HepG2 (cell line): ENCODE measurements around the gene PMM2. TPM values are rescaled to one million over a fixed set of nuclear protein-coding genes. Genes with fewer than 3 reads are reported as not detected.
A peak's percentile ranks its signal among the peaks of the same experiment; 100 is the strongest.

Source experiments
- EEA1 ChIP-seq: sonication (generic); formaldehyde crosslinking; IDR thresholded peaks from 2 replicates; pipeline ENCODE4 v1.5.1; 2020; ENCODE audit warnings: mild to moderate bottlenecking, missing genetic modification reagents, borderline replicate concordance
- RXRB ChIP-seq: IDR thresholded peaks from 2 replicates; pipeline ENCODE4 v1.6.1; 2016; ENCODE audit warnings: borderline replicate concordance, missing genetic modification reagents, missing compliant biosample characterization
- SRF ChIP-seq: IDR thresholded peaks from 2 replicates; pipeline ENCODE4 v1.6.1; 2011; ENCODE audit warnings: mild to moderate bottlenecking, low read depth, low read length, moderate library complexity
- TCF12 ChIP-seq, 2 experiments: fragments of 450-650 bp in 1 of 2; sonication (generic) in 1 of 2; formaldehyde crosslinking in 1 of 2; IDR thresholded peaks; 2 replicates each; pipeline versions ENCODE4 v1.6.1 to v1.8.0; 2017 to 2022; ENCODE audit warnings: antibody characterized with exemption in 1 of 2, mild to moderate bottlenecking in 1 of 2, missing genetic modification reagents in 1 of 2, moderate library complexity in 1 of 2
- ZFP90 ChIP-seq: sonication (generic); formaldehyde crosslinking; IDR thresholded peaks from 2 replicates; pipeline ENCODE4 v1.8.0; 2022; ENCODE audit warnings: missing genetic modification reagents, mild to moderate bottlenecking, inconsistent platforms, borderline replicate concordance
- ZNF34 ChIP-seq: sonication (generic); formaldehyde crosslinking; IDR thresholded peaks from 2 replicates; pipeline ENCODE4 v1.4.0; 2020; ENCODE audit warnings: mild to moderate bottlenecking, missing genetic modification reagents, borderline replicate concordance
- ZNF431 ChIP-seq: sonication (generic); formaldehyde crosslinking; IDR thresholded peaks from 2 replicates; pipeline ENCODE4 v1.9.0; 2022; ENCODE audit warnings: missing genetic modification reagents, low read depth, mild to moderate bottlenecking, borderline replicate concordance
- ZNF446 ChIP-seq: sonication (generic); formaldehyde crosslinking; IDR thresholded peaks from 2 replicates; pipeline ENCODE4 v1.5.0; 2020; ENCODE audit warnings: mild to moderate bottlenecking, missing genetic modification reagents
- polyA plus RNA-seq, 8 experiments: library from polyadenylated mRNA; depleted of rRNA in 3 of 8; stranded (reverse) in 7 of 8; unstranded in 1 of 8; fragments of >200 nt; fragmentation: Illumina TruSeq in 4 of 8; extraction: Trizol in 4 of 8; gene quantifications; 2 replicates each; pipeline versions ENCODE4 v1.2.1 to v1.2.3, GENCODE V29; 2011 to 2016; ENCODE audit warnings: low read depth in 4 of 8, missing spikeins in 1 of 8, mixed read lengths in 1 of 8; ENCODE audit not compliant: insufficient read depth in 1 of 8
- total RNA-seq, 5 experiments: library from RNA; depleted of rRNA; stranded (reverse); fragments of >200 nt; fragmentation: Illumina TruSeq; extraction: Trizol; gene quantifications; 2 replicates each; pipeline ENCODE4 v1.2.3, GENCODE V29; 2016; ENCODE audit warnings: low read depth in 1 of 5
- TF ChIP-seq, protein P1 (sequence below): sonication (generic); formaldehyde crosslinking; IDR thresholded peaks from 2 replicates; pipeline ENCODE4 v1.5.1; 2020; ENCODE audit warnings: missing genetic modification reagents, mild to moderate bottlenecking, borderline replicate concordance
- TF ChIP-seq, protein P2 (sequence below): sonication (generic); formaldehyde crosslinking; conservative IDR thresholded peaks from 2 replicates; pipeline ENCODE4 v1.4.0; 2020; ENCODE audit warnings: missing genetic modification reagents
- TF ChIP-seq, protein P3 (sequence below): sonication (generic); formaldehyde crosslinking; IDR thresholded peaks from 2 replicates; pipeline ENCODE4 v1.4.0; 2020; ENCODE audit warnings: missing genetic modification reagents
- TF ChIP-seq, protein P4 (sequence below): sonication (generic); formaldehyde crosslinking; IDR thresholded peaks from 2 replicates; pipeline ENCODE4 v1.9.0; 2021; ENCODE audit warnings: mild to moderate bottlenecking, missing genetic modification reagents
- TF ChIP-seq, protein P5 (sequence below): sonication (generic); formaldehyde crosslinking; IDR thresholded peaks from 2 replicates; pipeline ENCODE4 v1.5.0; 2020; ENCODE audit warnings: mild to moderate bottlenecking, missing genetic modification reagents

The PMM2 gene
- total and polyA plus RNA-seq, 2 of the 13 experiments (the other 11 are each of a cell fraction or from before 2014, with no cell fraction given), result 52.2 to 93.7 TPM

DNA sequence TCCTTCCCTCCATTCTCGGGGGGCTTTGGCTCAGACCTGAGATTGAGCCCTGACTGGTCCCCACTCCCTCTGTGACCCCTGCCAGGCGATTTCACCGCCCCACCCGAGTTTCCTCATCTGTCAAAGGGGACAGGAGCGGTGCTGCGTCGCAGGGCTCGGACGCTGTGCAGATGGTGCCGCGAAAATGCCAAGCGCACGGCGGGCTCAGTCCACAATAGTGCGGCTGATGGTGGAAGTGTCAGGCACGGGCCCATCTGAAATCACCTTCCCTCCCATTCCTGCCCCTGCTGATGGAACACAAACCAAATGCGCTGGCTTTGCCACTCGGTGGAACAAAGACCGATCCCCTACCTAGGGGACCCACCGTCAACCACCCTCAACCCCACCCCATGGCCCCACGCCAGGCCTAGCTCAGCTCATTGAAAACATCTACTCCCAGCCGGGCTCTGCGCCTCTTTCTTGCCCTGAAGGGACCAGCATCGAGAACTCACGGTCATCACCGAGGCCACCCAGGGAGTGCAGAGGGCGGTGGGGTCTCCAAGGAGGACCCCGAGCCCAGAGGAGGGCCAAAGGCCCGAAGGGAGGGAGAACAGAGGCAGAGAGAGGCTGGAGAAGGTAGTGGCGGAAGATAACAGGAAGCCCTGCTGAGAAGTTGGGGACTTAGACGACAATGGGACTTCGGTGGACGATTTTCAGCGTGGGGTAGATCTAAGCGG lies 69.7 kb downstream of the PMM2 start (continued):
- TF ChIP-seq, protein P1, sequence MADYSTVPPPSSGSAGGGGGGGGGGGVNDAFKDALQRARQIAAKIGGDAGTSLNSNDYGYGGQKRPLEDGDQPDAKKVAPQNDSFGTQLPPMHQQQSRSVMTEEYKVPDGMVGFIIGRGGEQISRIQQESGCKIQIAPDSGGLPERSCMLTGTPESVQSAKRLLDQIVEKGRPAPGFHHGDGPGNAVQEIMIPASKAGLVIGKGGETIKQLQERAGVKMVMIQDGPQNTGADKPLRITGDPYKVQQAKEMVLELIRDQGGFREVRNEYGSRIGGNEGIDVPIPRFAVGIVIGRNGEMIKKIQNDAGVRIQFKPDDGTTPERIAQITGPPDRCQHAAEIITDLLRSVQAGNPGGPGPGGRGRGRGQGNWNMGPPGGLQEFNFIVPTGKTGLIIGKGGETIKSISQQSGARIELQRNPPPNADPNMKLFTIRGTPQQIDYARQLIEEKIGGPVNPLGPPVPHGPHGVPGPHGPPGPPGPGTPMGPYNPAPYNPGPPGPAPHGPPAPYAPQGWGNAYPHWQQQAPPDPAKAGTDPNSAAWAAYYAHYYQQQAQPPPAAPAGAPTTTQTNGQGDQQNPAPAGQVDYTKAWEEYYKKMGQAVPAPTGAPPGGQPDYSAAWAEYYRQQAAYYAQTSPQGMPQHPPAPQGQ, result peak; percentile 61; the same call in 1 of the 2 replicates
- TF ChIP-seq ZNF446 (CRISPR knock-in tag) (no peak; the same call in 1 of the 2 replicates), ZFP90 (CRISPR knock-in tag) (no peak; the same call in 1 of the 2 replicates), ZNF431 (CRISPR knock-in tag) (0 out of 2 replicates have a peak, but pooled peaks have one; percentile 70), EEA1 (CRISPR knock-in tag) (no peak), ZNF34 (CRISPR knock-in tag) (peak; percentile 93; the same call in 1 of the 2 replicates), SRF (no peak), TCF12 (IDR thresholded peaks at IDR 0.05) (no peak), TCF12 (CRISPR knock-in tag; IDR thresholded peaks at IDR 0.05) (no peak), RXRB (CRISPR knock-in tag) (no peak)
- TF ChIP-seq, protein P2, sequence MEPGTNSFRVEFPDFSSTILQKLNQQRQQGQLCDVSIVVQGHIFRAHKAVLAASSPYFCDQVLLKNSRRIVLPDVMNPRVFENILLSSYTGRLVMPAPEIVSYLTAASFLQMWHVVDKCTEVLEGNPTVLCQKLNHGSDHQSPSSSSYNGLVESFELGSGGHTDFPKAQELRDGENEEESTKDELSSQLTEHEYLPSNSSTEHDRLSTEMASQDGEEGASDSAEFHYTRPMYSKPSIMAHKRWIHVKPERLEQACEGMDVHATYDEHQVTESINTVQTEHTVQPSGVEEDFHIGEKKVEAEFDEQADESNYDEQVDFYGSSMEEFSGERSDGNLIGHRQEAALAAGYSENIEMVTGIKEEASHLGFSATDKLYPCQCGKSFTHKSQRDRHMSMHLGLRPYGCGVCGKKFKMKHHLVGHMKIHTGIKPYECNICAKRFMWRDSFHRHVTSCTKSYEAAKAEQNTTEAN (CRISPR knock-in tag), result no peak
- TF ChIP-seq, protein P3, sequence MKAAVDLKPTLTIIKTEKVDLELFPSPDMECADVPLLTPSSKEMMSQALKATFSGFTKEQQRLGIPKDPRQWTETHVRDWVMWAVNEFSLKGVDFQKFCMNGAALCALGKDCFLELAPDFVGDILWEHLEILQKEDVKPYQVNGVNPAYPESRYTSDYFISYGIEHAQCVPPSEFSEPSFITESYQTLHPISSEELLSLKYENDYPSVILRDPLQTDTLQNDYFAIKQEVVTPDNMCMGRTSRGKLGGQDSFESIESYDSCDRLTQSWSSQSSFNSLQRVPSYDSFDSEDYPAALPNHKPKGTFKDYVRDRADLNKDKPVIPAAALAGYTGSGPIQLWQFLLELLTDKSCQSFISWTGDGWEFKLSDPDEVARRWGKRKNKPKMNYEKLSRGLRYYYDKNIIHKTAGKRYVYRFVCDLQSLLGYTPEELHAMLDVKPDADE (CRISPR knock-in tag), result no peak
- TF ChIP-seq, protein P4, sequence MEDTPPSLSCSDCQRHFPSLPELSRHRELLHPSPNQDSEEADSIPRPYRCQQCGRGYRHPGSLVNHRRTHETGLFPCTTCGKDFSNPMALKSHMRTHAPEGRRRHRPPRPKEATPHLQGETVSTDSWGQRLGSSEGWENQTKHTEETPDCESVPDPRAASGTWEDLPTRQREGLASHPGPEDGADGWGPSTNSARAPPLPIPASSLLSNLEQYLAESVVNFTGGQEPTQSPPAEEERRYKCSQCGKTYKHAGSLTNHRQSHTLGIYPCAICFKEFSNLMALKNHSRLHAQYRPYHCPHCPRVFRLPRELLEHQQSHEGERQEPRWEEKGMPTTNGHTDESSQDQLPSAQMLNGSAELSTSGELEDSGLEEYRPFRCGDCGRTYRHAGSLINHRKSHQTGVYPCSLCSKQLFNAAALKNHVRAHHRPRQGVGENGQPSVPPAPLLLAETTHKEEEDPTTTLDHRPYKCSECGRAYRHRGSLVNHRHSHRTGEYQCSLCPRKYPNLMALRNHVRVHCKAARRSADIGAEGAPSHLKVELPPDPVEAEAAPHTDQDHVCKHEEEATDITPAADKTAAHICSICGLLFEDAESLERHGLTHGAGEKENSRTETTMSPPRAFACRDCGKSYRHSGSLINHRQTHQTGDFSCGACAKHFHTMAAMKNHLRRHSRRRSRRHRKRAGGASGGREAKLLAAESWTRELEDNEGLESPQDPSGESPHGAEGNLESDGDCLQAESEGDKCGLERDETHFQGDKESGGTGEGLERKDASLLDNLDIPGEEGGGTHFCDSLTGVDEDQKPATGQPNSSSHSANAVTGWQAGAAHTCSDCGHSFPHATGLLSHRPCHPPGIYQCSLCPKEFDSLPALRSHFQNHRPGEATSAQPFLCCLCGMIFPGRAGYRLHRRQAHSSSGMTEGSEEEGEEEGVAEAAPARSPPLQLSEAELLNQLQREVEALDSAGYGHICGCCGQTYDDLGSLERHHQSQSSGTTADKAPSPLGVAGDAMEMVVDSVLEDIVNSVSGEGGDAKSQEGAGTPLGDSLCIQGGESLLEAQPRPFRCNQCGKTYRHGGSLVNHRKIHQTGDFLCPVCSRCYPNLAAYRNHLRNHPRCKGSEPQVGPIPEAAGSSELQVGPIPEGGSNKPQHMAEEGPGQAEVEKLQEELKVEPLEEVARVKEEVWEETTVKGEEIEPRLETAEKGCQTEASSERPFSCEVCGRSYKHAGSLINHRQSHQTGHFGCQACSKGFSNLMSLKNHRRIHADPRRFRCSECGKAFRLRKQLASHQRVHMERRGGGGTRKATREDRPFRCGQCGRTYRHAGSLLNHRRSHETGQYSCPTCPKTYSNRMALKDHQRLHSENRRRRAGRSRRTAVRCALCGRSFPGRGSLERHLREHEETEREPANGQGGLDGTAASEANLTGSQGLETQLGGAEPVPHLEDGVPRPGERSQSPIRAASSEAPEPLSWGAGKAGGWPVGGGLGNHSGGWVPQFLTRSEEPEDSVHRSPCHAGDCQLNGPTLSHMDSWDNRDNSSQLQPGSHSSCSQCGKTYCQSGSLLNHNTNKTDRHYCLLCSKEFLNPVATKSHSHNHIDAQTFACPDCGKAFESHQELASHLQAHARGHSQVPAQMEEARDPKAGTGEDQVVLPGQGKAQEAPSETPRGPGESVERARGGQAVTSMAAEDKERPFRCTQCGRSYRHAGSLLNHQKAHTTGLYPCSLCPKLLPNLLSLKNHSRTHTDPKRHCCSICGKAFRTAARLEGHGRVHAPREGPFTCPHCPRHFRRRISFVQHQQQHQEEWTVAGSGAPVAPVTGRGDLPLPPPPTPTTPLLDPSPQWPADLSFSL (CRISPR knock-in tag), result no peak
- TF ChIP-seq, protein P5, sequence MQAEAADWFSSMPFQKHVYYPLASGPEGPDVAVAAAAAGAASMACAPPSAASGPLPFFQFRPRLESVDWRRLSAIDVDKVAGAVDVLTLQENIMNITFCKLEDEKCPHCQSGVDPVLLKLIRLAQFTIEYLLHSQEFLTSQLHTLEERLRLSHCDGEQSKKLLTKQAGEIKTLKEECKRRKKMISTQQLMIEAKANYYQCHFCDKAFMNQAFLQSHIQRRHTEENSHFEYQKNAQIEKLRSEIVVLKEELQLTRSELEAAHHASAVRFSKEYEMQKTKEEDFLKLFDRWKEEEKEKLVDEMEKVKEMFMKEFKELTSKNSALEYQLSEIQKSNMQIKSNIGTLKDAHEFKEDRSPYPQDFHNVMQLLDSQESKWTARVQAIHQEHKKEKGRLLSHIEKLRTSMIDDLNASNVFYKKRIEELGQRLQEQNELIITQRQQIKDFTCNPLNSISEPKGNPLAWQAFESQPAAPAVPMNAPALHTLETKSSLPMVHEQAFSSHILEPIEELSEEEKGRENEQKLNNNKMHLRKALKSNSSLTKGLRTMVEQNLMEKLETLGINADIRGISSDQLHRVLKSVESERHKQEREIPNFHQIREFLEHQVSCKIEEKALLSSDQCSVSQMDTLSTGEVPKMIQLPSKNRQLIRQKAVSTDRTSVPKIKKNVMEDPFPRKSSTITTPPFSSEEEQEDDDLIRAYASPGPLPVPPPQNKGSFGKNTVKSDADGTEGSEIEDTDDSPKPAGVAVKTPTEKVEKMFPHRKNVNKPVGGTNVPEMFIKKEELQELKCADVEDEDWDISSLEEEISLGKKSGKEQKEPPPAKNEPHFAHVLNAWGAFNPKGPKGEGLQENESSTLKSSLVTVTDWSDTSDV (CRISPR knock-in tag), result 0 out of 2 replicates have a peak, but pooled peaks have one; percentile 13
